ENCODE results near the gene PPIH.

PPIH gene

GRCh38 chr1:42682739-42683531 is 24.7 kb downstream of the PPIH start:
- Histone ChIP-seq H3K9me3 (ENCODE audit: insufficient read depth, low read depth, low read length) (no peaks in the 10 kb centered on the region), H3K27ac (ENCODE audit: low read depth, low read length) (peak overlapping the region; percentile 66), H3K9ac (ENCODE audit: low read depth, low read length) (peak overlapping the region; percentile 95), H3K36me3 (ENCODE audit: insufficient read depth, low read length) (peaks cover 42% of the 10 kb centered on the region), H3K4me1 (ENCODE audit: insufficient read depth, low read length) (peaks cover 27% of the 10 kb centered on the region), H3K27me3 (ENCODE audit: insufficient read depth, low read length) (no peaks in the 10 kb centered on the region), H3K4me3 (ENCODE audit: low read length) (peak overlapping the region; percentile 92)
- under 1% methylated on average over 102 of the region's 103 CpGs for WGBS

GRCh38 chr1:42684139-42684538 is 25.9 kb downstream of the PPIH start:
- Histone ChIP-seq H3K27me3 (ENCODE audit: insufficient read depth, low read length) (no peaks in the 10 kb centered on the region), H3K27ac (ENCODE audit: low read depth, low read length) (no peak overlapping the region), H3K36me3 (ENCODE audit: insufficient read depth, low read length) (peaks cover 52% of the 10 kb centered on the region), H3K9ac (ENCODE audit: low read depth, low read length) (peak overlapping the region; percentile 95), H3K4me3 (ENCODE audit: low read length) (peak overlapping the region; percentile 92), H3K4me1 (ENCODE audit: insufficient read depth, low read length) (peaks cover 39% of the 10 kb centered on the region), H3K9me3 (ENCODE audit: insufficient read depth, low read depth, low read length) (no peaks in the 10 kb centered on the region)
- 19% methylated on average over 5 of the region's 5 CpGs for WGBS

GRCh38 chr1:42686418-42686817 is 28.2 kb downstream of the PPIH start:
- H3K36me3 ChIP-seq (ENCODE audit: insufficient read depth, low read length), result peaks cover 62% of the 10 kb centered on the region
- H3K9me3 ChIP-seq (ENCODE audit: insufficient read depth, low read depth, low read length), result no peaks in the 10 kb centered on the region
- H3K27me3 ChIP-seq (ENCODE audit: insufficient read depth, low read length), result no peaks in the 10 kb centered on the region
- no peak overlapping the region for H3K9ac ChIP-seq (ENCODE audit: low read depth, low read length)
- H3K4me3 ChIP-seq (ENCODE audit: low read length), result peak overlapping the region; percentile 92; the same call in 1 of the 2 replicates
- WGBS, result 88% methylated on average over 4 of the region's 4 CpGs
- H3K4me1 ChIP-seq (ENCODE audit: insufficient read depth, low read length), result peaks cover 53% of the 10 kb centered on the region
- H3K27ac ChIP-seq (ENCODE audit: low read depth, low read length), result no peak overlapping the region

- Histone ChIP-seq H3K4me3 (ENCODE audit: low read length) (no peak overlapping the region), H3K4me1 (ENCODE audit: insufficient read depth, low read length) (peaks cover 56% of the 10 kb centered on the region), H3K9me3 (ENCODE audit: insufficient read depth, low read depth, low read length) (no peaks in the 10 kb centered on the region), H3K27me3 (ENCODE audit: insufficient read depth, low read length) (no peaks in the 10 kb centered on the region), H3K36me3 (ENCODE audit: insufficient read depth, low read length) (peaks cover 77% of the 10 kb centered on the region), H3K9ac (ENCODE audit: low read depth, low read length) (no peak overlapping the region), H3K27ac (ENCODE audit: low read depth, low read length) (no peak overlapping the region)
- WGBS, result 95% methylated on average over 3 of the region's 3 CpGs
These were observed 31.7 kb downstream of the PPIH start for GRCh38 chr1:42689912-42690311.

- H3K27ac ChIP-seq (ENCODE audit: low read depth, low read length), result no peak overlapping the region
- H3K9ac ChIP-seq (ENCODE audit: low read depth, low read length), result no peak overlapping the region
- 100% methylated on average over 1 of the region's 1 CpG for WGBS
- H3K27me3 ChIP-seq (ENCODE audit: insufficient read depth, low read length), result no peaks in the 10 kb centered on the region
- H3K4me3 ChIP-seq (ENCODE audit: low read length), result no peak overlapping the region
- peaks cover 49% of the 10 kb centered on the region for H3K4me1 ChIP-seq (ENCODE audit: insufficient read depth, low read length)
- H3K9me3 ChIP-seq (ENCODE audit: insufficient read depth, low read depth, low read length), result no peaks in the 10 kb centered on the region
- peaks cover 77% of the 10 kb centered on the region for H3K36me3 ChIP-seq (ENCODE audit: insufficient read depth, low read length)
These were observed 32.4 kb downstream of the PPIH start for GRCh38 chr1:42690477-42691156.

GRCh38 chr1:42691157-42691498 is 32.9 kb downstream of the PPIH start:
- 100% methylated on average over 4 of the region's 4 CpGs for WGBS
- Histone ChIP-seq H3K4me3 (ENCODE audit: low read length) (no peak overlapping the region), H3K9ac (ENCODE audit: low read depth, low read length) (no peak overlapping the region), H3K27me3 (ENCODE audit: insufficient read depth, low read length) (no peaks in the 10 kb centered on the region), H3K9me3 (ENCODE audit: insufficient read depth, low read depth, low read length) (no peaks in the 10 kb centered on the region), H3K4me1 (ENCODE audit: insufficient read depth, low read length) (peaks cover 44% of the 10 kb centered on the region), H3K27ac (ENCODE audit: low read depth, low read length) (no peak overlapping the region), H3K36me3 (ENCODE audit: insufficient read depth, low read length) (peaks cover 77% of the 10 kb centered on the region)

GRCh38 chr1:42692461-42692860 is 34.2 kb downstream of the PPIH start:
- 0 out of 2 replicates have a peak overlapping the region, but pooled peaks have one; percentile 34 for H3K9ac ChIP-seq (ENCODE audit: low read depth, low read length)
- H3K9me3 ChIP-seq (ENCODE audit: insufficient read depth, low read depth, low read length), result no peaks in the 10 kb centered on the region
- 40% methylated on average over 5 of the region's 5 CpGs for WGBS
- H3K4me3 ChIP-seq (ENCODE audit: low read length), result no peak overlapping the region
- peaks cover 80% of the 10 kb centered on the region for H3K36me3 ChIP-seq (ENCODE audit: insufficient read depth, low read length)
- peaks cover 41% of the 10 kb centered on the region for H3K4me1 ChIP-seq (ENCODE audit: insufficient read depth, low read length)
- H3K27me3 ChIP-seq (ENCODE audit: insufficient read depth, low read length), result no peaks in the 10 kb centered on the region
- H3K27ac ChIP-seq (ENCODE audit: low read depth, low read length), result no peak overlapping the region

- no peaks in the 10 kb centered on the region for H3K27me3 ChIP-seq (ENCODE audit: insufficient read depth, low read length)
- H3K36me3 ChIP-seq (ENCODE audit: insufficient read depth, low read length), result peaks cover 80% of the 10 kb centered on the region
- H3K9me3 ChIP-seq (ENCODE audit: insufficient read depth, low read depth, low read length), result no peaks in the 10 kb centered on the region
- H3K4me3 ChIP-seq (ENCODE audit: low read length), result no peak overlapping the region
- H3K4me1 ChIP-seq (ENCODE audit: insufficient read depth, low read length), result peaks cover 39% of the 10 kb centered on the region
- WGBS, result 83% methylated on average over 2 of the region's 2 CpGs
- no peak overlapping the region for H3K27ac ChIP-seq (ENCODE audit: low read depth, low read length)
- 0 out of 2 replicates have a peak overlapping the region, but pooled peaks have one; percentile 34 for H3K9ac ChIP-seq (ENCODE audit: low read depth, low read length)
These were observed 34.7 kb downstream of the PPIH start for GRCh38 chr1:42692911-42693310.

GRCh38 chr1:42698081-42698813 is 40.0 kb downstream of the PPIH start:
- Histone ChIP-seq H3K4me1 (ENCODE audit: insufficient read depth, low read length) (no peaks in the 10 kb centered on the region), H3K9ac (ENCODE audit: low read depth, low read length) (no peak overlapping the region), H3K36me3 (ENCODE audit: insufficient read depth, low read length) (peaks cover 99% of the 10 kb centered on the region), H3K9me3 (ENCODE audit: insufficient read depth, low read depth, low read length) (no peaks in the 10 kb centered on the region), H3K27ac (ENCODE audit: low read depth, low read length) (no peak overlapping the region), H3K4me3 (ENCODE audit: low read length) (no peak overlapping the region), H3K27me3 (ENCODE audit: insufficient read depth, low read length) (no peaks in the 10 kb centered on the region)
- whole genome bisulfite sequencing, result 97% methylated on average over 4 of the region's 4 CpGs

- Histone ChIP-seq H3K27ac (ENCODE audit: low read depth, low read length) (no peak overlapping the region), H3K27me3 (ENCODE audit: insufficient read depth, low read length) (no peaks in the 10 kb centered on the region)
These were observed 41.8 kb downstream of the PPIH start for GRCh38 chr1:42700006-42700405.

GRCh38 chr1:42703888-42704464 is 45.8 kb downstream of the PPIH start:
- no peak overlapping the region for H3K4me3 ChIP-seq (ENCODE audit: low read length)
- H3K4me1 ChIP-seq (ENCODE audit: insufficient read depth, low read length), result no peaks in the 10 kb centered on the region
- peaks cover 95% of the 10 kb centered on the region for H3K36me3 ChIP-seq (ENCODE audit: insufficient read depth, low read length)
- H3K27me3 ChIP-seq (ENCODE audit: insufficient read depth, low read length), result no peaks in the 10 kb centered on the region
- no peaks in the 10 kb centered on the region for H3K9me3 ChIP-seq (ENCODE audit: insufficient read depth, low read depth, low read length)
- WGBS, result 96% methylated on average over 7 of the region's 7 CpGs
- H3K27ac ChIP-seq (ENCODE audit: low read depth, low read length), result no peak overlapping the region
- H3K9ac ChIP-seq (ENCODE audit: low read depth, low read length), result no peak overlapping the region

More at GRCh38 chr1:42700006-42700405, 41.8 kb downstream of the PPIH start:
- Histone ChIP-seq H3K9me3 (ENCODE audit: insufficient read depth, low read depth, low read length) (no peaks in the 10 kb centered on the region), H3K4me1 (ENCODE audit: insufficient read depth, low read length) (no peaks in the 10 kb centered on the region), H3K36me3 (ENCODE audit: insufficient read depth, low read length) (peaks cover 99% of the 10 kb centered on the region), H3K4me3 (ENCODE audit: low read length) (no peak overlapping the region), H3K9ac (ENCODE audit: low read depth, low read length) (no peak overlapping the region)

Data from HUES64 (cell line).